Karpas-422 (cell line): ENCODE results near the gene IRGQ. TPM values are rescaled to one million over a fixed set of nuclear protein-coding genes. Genes with fewer than 3 reads are reported as not detected.
"Not testable (repeated sequence)": the region's sequence is repeated elsewhere in the genome, so short reads cannot be mapped to it uniquely, and the experiment has no call there.

Source experiments
- DNase-seq: peaks from one replicate; pipeline ENCODE4 v3.0.0-alpha.2; 2015
- H2AFZ ChIP-seq: fragments of 200-600 bp; sonication (generic); 2 replicates; pipeline ENCODE4 v1.6.1; 2014; ENCODE audit warnings: antibody characterized with exemption, low read length, mixed read lengths
- H3K27ac ChIP-seq: fragments of 200-600 bp; sonication (generic); 2 replicates; pipeline ENCODE4 v1.5.1; 2014; ENCODE audit warnings: mild to moderate bottlenecking, low read length, moderate library complexity
- H3K27me3 ChIP-seq: fragments of 200-600 bp; sonication (generic); 2 replicates; pipeline ENCODE4 v1.6.1; 2014; ENCODE audit warnings: low read length, mixed read lengths
- H3K36me3 ChIP-seq: fragments of 200-600 bp; sonication (generic); 2 replicates; pipeline ENCODE4 v1.6.1; 2014; ENCODE audit warnings: low read length, mixed read lengths; ENCODE audit not compliant: insufficient read depth
- H3K4me1 ChIP-seq: fragments of 200-600 bp; sonication (generic); 2 replicates; pipeline ENCODE4 v1.6.1; 2014; ENCODE audit warnings: mild to moderate bottlenecking, low read length, mixed read lengths
- H3K4me2 ChIP-seq: fragments of 200-600 bp; sonication (generic); 2 replicates; pipeline ENCODE4 v1.6.1; 2014; ENCODE audit warnings: low read length, low read depth, mild to moderate bottlenecking; ENCODE audit not compliant: poor library complexity, severe bottlenecking
- H3K4me3 ChIP-seq: fragments of 200-600 bp; sonication (generic); 2 replicates; pipeline ENCODE4 v1.5.1; 2014; ENCODE audit warnings: mild to moderate bottlenecking, antibody characterized with exemption, low read length, mixed read lengths
- H3K79me2 ChIP-seq: fragments of 200-600 bp; sonication (generic); 2 replicates; pipeline ENCODE4 v1.6.1; 2014; ENCODE audit warnings: mild to moderate bottlenecking, low read length, mixed read lengths
- H3K9ac ChIP-seq: fragments of 200-600 bp; sonication (generic); 2 replicates; pipeline ENCODE4 v1.6.0; 2014; ENCODE audit warnings: low read length
- H3K9me2 ChIP-seq: fragments of 200-600 bp; sonication (generic), shearing (Covaris generic); replicated peaks from 2 replicates; pipeline ENCODE4 v1.6.0; 2014; ENCODE audit warnings: mild to moderate bottlenecking, low read length, moderate library complexity; ENCODE audit not compliant: insufficient read depth
- H3K9me3 ChIP-seq: fragments of 300-700, 200-600 bp; sonication (generic); 2 replicates; pipeline ENCODE4 v1.6.1; 2014; ENCODE audit warnings: low read length, mixed read lengths
- H4K20me1 ChIP-seq: fragments of 200-600 bp; sonication (generic); 2 replicates; pipeline ENCODE4 v1.6.1; 2014; ENCODE audit warnings: mild to moderate bottlenecking, antibody characterized with exemption, low read length, low read depth; ENCODE audit not compliant: insufficient read depth
- total RNA-seq: library from RNA; depleted of rRNA; stranded (reverse); fragments of >200 nt; shearing (Covaris generic); gene quantifications from 2 replicates; pipeline ENCODE4 v1.2.3, GENCODE V29; 2014; ENCODE audit warnings: low replicate concordance

Gene IRGQ
- total RNA-seq, 1 experiment from 2014 or later: 10.8 TPM

- no peak overlapping the region for H3K9ac ChIP-seq
- H3K9me3 ChIP-seq: no peaks in the 10 kb centered on the region
- no peaks in the 10 kb centered on the region for H3K4me1 ChIP-seq
- DNase-seq: no peak
- peaks cover under 1% of the 10 kb centered on the region; the same call in 1 of the 2 replicates for H3K36me3 ChIP-seq
- no peak overlapping the region for H3K4me2 ChIP-seq
- no peak overlapping the region for H2AFZ ChIP-seq
- H4K20me1 ChIP-seq: no peaks in the 10 kb centered on the region
- H3K27ac ChIP-seq: no peak overlapping the region
- no peak overlapping the region for H3K4me3 ChIP-seq
- H3K79me2 ChIP-seq: no peaks in the 10 kb centered on the region
- no peaks in the 10 kb centered on the region for H3K27me3 ChIP-seq
- no peaks in the 10 kb centered on the region for H3K9me2 ChIP-seq
These were observed 41.5 kb downstream of the IRGQ start for GRCh38 chr19:43554317-43554895.

- Histone ChIP-seq H3K79me2 (no peaks in the 10 kb centered on the region), H3K9ac (no peak overlapping the region), H2AFZ (no peak overlapping the region), H3K4me2 (no peak overlapping the region), H3K4me3 (no peak overlapping the region), H3K9me2 (no peaks in the 10 kb centered on the region), H3K4me1 (no peaks in the 10 kb centered on the region), H4K20me1 (no peaks in the 10 kb centered on the region), H3K36me3 (no peaks in the 10 kb centered on the region), H3K27me3 (no peaks in the 10 kb centered on the region), H3K9me3 (no peaks in the 10 kb centered on the region), H3K27ac (no peak overlapping the region)
- DNase-seq: no peak
These were observed 42.3 kb downstream of the IRGQ start for GRCh38 chr19:43553656-43554055.

GRCh38 chr19:43552616-43553015 lies 43.3 kb downstream of the IRGQ start:
- Histone ChIP-seq H3K27me3 (no peaks in the 10 kb centered on the region), H3K79me2 (no peaks in the 10 kb centered on the region), H3K9me3 (no peaks in the 10 kb centered on the region), H2AFZ (no peak overlapping the region), H4K20me1 (no peaks in the 10 kb centered on the region), H3K9me2 (no peaks in the 10 kb centered on the region), H3K27ac (no peak overlapping the region), H3K4me3 (no peak overlapping the region), H3K36me3 (no peaks in the 10 kb centered on the region), H3K9ac (no peak overlapping the region), H3K4me2 (no peak overlapping the region), H3K4me1 (no peaks in the 10 kb centered on the region)
- no peak for DNase-seq

GRCh38 chr19:43552198-43552450 lies 43.8 kb downstream of the IRGQ start:
- no peaks in the 10 kb centered on the region for H3K79me2 ChIP-seq
- no peaks in the 10 kb centered on the region for H3K9me3 ChIP-seq
- H3K4me1 ChIP-seq: no peaks in the 10 kb centered on the region
- H3K36me3 ChIP-seq: no peaks in the 10 kb centered on the region
- no peak overlapping the region for H3K4me2 ChIP-seq
- no peak overlapping the region for H3K4me3 ChIP-seq
- H2AFZ ChIP-seq: no peak overlapping the region
- no peaks in the 10 kb centered on the region for H3K9me2 ChIP-seq
- H3K27ac ChIP-seq: no peak overlapping the region
- no peak for DNase-seq
- no peak overlapping the region for H3K9ac ChIP-seq
- no peaks in the 10 kb centered on the region for H4K20me1 ChIP-seq
- H3K27me3 ChIP-seq: no peaks in the 10 kb centered on the region

GRCh38 chr19:43551399-43552197 lies 44.3 kb downstream of the IRGQ start:
- Histone ChIP-seq H2AFZ (no peak overlapping the region), H3K9me2 (no peaks in the 10 kb centered on the region), H3K4me1 (no peaks in the 10 kb centered on the region), H3K79me2 (no peaks in the 10 kb centered on the region), H3K27ac (no peak overlapping the region), H3K4me2 (no peak overlapping the region), H3K9ac (no peak overlapping the region), H3K27me3 (no peaks in the 10 kb centered on the region), H3K4me3 (no peak overlapping the region), H3K9me3 (no peaks in the 10 kb centered on the region), H4K20me1 (no peaks in the 10 kb centered on the region), H3K36me3 (no peaks in the 10 kb centered on the region)
- no peak for DNase-seq

- Histone ChIP-seq H3K9ac (no peak overlapping the region), H3K36me3 (no peaks in the 10 kb centered on the region), H3K9me2 (no peaks in the 10 kb centered on the region), H3K4me3 (no peak overlapping the region), H2AFZ (no peak overlapping the region), H3K27me3 (no peaks in the 10 kb centered on the region), H3K4me1 (no peaks in the 10 kb centered on the region), H3K79me2 (no peaks in the 10 kb centered on the region), H3K27ac (no peak overlapping the region), H3K9me3 (no peaks in the 10 kb centered on the region), H3K4me2 (no peak overlapping the region), H4K20me1 (no peaks in the 10 kb centered on the region)
- no peak for DNase-seq
These were observed 47.2 kb downstream of the IRGQ start for GRCh38 chr19:43548706-43549105.

- not testable (repeated sequence) for H3K9me2 ChIP-seq, H3K9ac ChIP-seq, H3K27ac ChIP-seq, DNase-seq, H3K36me3 ChIP-seq, H3K4me2 ChIP-seq, H3K9me3 ChIP-seq, H3K79me2 ChIP-seq, H3K4me3 ChIP-seq, H4K20me1 ChIP-seq, H2AFZ ChIP-seq, H3K4me1 ChIP-seq, H3K27me3 ChIP-seq
These were observed 48.0 kb downstream of the IRGQ start for GRCh38 chr19:43547926-43548325.

GRCh38 chr19:43546581-43546980 lies 49.4 kb downstream of the IRGQ start:
- Histone ChIP-seq H2AFZ (no peak overlapping the region), H3K9me3 (no peaks in the 10 kb centered on the region), H3K9me2 (no peaks in the 10 kb centered on the region), H3K27ac (no peak overlapping the region), H3K79me2 (no peaks in the 10 kb centered on the region), H3K9ac (no peak overlapping the region), H4K20me1 (no peaks in the 10 kb centered on the region), H3K4me3 (no peak overlapping the region), H3K4me1 (no peaks in the 10 kb centered on the region), H3K36me3 (peaks cover 3% of the 10 kb centered on the region; the same call in 1 of the 2 replicates), H3K27me3 (no peaks in the 10 kb centered on the region), H3K4me2 (no peak overlapping the region)
- DNase-seq: no peak
